Left lung (tissue), 10 donors: ENCODE results near the gene CBLN3. TPM values are rescaled to one million over a fixed set of nuclear protein-coding genes. Genes with fewer than 3 reads are reported as not detected.

Experiments used
- ATAC-seq: fragments of 200-7000 bp; cut with Tn5 transposase; one replicate; pipeline ENCODE4 v1.9.1; 2020; ENCODE audit warnings: moderate library complexity
- DNase-seq, 4 donors: peaks; one replicate each; pipeline ENCODE4 v3.0.0-alpha.2; 2013 to 2020
- H3K27ac ChIP-seq, 2 donors: fragments of 200-600 bp; sonication (generic) in 1 of 2; one replicate each; pipeline versions ENCODE4 v1.5.0 to v1.8.0; 2020 to 2021
- H3K27me3 ChIP-seq, 2 donors: fragments of 200-600 bp; sonication (generic) in 1 of 2; one replicate each; pipeline versions ENCODE4 v1.5.0 to v1.8.0; 2020 to 2021
- H3K36me3 ChIP-seq, 2 donors: fragments of 200-600 bp; sonication (generic) in 1 of 2; one replicate each; pipeline versions ENCODE4 v1.5.0 to v1.8.0; 2020 to 2021
- H3K4me1 ChIP-seq, 2 donors: fragments of 200-600 bp; one replicate each; pipeline ENCODE4 v1.8.0; 2021
- H3K4me3 ChIP-seq, 2 donors: fragments of 200-600 bp; sonication (generic) in 1 of 2; one replicate each; pipeline versions ENCODE4 v1.5.0 to v1.8.0; 2020 to 2021; ENCODE audit warnings: mild to moderate bottlenecking in 1 of 2
- H3K9me3 ChIP-seq, 2 donors: fragments of 200-600 bp; sonication (generic) in 1 of 2; one replicate each; pipeline versions ENCODE4 v1.5.0 to v1.8.0; 2020 to 2021
- intact Hi-C, 2 donors: fragments of 100-400 bp; cut with DNase I; formaldehyde crosslinking; loops; one replicate each; pipeline versions ENCODE4 v1.11.2 to v1.14.2; 2022
- polyA plus RNA-seq, 6 donors: library from polyadenylated mRNA; unstranded; fragments of 120-200 nt; gene quantifications; one replicate each; pipeline ENCODE4 v1.2.1, GENCODE V29; 2013; ENCODE audit not compliant: insufficient read length in 6 of 6
- total RNA-seq, 2 donors: library from RNA; stranded (reverse); fragmentation: NEBNext Ultra II Directional; extraction: Animal tissue kit (Norgen Biotek cat#: 25700); gene quantifications; one replicate each; pipeline ENCODE4 v1.2.1, GENCODE V29; 2021
- TF ChIP-seq, protein P1 (sequence below), 2 donors: fragments of 200-600 bp; sonication (generic) in 1 of 2; IDR thresholded peaks; one replicate each; pipeline versions ENCODE4 v1.5.0 to v1.8.0; 2021; ENCODE audit warnings: antibody characterized with exemption in 2 of 2
- donor health status: DM: no; HTN: yes; CAD: no.
- donor health status: DM: no; HTN: no; CAD: no.

CBLN3 gene
- total and polyA plus RNA-seq, 8 donors: 2.2 to 6.4 (median 3.8) TPM

DNA sequence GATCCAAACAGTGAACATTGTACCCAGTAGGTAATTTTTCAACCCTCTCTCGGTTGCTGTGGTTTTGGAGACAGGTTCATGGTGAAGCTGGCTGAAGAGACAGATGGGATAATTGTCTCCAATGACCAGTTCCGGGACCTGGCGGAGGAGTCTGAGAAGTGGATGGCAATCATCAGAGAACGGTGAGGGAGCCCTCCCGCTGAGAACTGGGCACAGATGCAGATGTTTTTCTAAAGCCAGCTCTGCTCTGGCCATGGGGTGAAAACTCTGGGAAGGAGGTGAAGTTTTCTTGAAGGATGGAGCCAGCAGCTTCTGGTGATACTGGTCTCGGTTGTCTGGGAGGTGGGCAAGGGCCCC, 6.5 kb upstream of the CBLN3 start:
- intact Hi-C loops: loop anchor here in 1 of 2 donors (10.0 kb wide), 1 partner anchor 101 kb away; the partner anchor contains the start of genes ADCY4 and RIPK3
- ATAC-seq (no peak), DNase-seq (no peak)
- H3K27ac ChIP-seq: peak overlapping the region; percentile 50 to 69
- peaks cover 24 to 67% of the 10 kb centered on the region in 2 donors for H3K4me1 ChIP-seq
- H3K27me3 ChIP-seq: no peaks in the 10 kb centered on the region
- no peak overlapping the region for H3K4me3 ChIP-seq
- TF ChIP-seq, protein P1, sequence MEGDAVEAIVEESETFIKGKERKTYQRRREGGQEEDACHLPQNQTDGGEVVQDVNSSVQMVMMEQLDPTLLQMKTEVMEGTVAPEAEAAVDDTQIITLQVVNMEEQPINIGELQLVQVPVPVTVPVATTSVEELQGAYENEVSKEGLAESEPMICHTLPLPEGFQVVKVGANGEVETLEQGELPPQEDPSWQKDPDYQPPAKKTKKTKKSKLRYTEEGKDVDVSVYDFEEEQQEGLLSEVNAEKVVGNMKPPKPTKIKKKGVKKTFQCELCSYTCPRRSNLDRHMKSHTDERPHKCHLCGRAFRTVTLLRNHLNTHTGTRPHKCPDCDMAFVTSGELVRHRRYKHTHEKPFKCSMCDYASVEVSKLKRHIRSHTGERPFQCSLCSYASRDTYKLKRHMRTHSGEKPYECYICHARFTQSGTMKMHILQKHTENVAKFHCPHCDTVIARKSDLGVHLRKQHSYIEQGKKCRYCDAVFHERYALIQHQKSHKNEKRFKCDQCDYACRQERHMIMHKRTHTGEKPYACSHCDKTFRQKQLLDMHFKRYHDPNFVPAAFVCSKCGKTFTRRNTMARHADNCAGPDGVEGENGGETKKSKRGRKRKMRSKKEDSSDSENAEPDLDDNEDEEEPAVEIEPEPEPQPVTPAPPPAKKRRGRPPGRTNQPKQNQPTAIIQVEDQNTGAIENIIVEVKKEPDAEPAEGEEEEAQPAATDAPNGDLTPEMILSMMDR (IDR thresholded peaks at IDR 0.05): no peak
- no peaks in the 10 kb centered on the region for H3K9me3 ChIP-seq
- H3K36me3 ChIP-seq: peaks cover 0 to 81% of the 10 kb centered on the region in 2 donors

DNA sequence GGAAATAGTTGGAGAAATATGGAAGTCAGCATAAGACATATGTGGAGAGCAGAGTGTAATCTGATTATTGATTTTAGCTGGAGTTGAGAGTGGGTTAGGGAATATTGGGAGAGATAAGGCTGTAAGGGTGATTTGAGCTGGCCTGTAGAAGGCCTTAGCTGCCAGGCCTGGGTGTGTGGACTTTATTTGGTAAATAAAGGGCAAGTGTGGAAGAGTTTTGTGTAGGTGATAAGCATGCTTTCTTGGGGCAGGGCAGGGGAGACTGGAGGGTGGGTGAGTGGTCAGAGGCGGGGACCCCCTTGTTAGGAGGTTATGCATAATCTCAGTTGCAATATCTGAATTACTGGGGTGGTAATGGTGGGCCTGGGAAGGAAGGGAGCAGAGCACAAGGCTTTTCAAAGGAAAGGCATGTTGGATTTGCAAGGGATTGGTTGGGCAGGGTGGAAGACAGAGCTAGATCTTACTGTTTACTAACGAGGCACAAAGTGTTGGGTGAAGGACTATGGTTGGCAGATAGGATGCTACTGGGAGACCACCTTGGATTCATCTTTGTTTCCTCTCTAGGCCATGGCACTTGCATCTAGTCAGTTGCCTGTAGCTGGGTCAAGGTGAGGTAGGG, 5.8 kb upstream of the CBLN3 start:
- H3K4me3 ChIP-seq: no peak overlapping the region
- peak overlapping the region in 1 of 2 donors; percentile 69 for H3K27ac ChIP-seq
- intact Hi-C loops: loop anchor here in 1 of 2 donors (10.0 kb wide), 1 partner anchor 100 kb away; the partner anchor contains the start of genes ADCY4 and RIPK3
- TF ChIP-seq, protein P1 (IDR thresholded peaks at IDR 0.05): no peak
- no peaks in the 10 kb centered on the region for H3K9me3 ChIP-seq
- H3K27me3 ChIP-seq: no peaks in the 10 kb centered on the region
- DNase-seq: no peak
- H3K36me3 ChIP-seq: peaks cover 0 to 74% of the 10 kb centered on the region in 2 donors
- ATAC-seq: no peak
- H3K4me1 ChIP-seq: peaks cover 25 to 66% of the 10 kb centered on the region in 2 donors

DNA sequence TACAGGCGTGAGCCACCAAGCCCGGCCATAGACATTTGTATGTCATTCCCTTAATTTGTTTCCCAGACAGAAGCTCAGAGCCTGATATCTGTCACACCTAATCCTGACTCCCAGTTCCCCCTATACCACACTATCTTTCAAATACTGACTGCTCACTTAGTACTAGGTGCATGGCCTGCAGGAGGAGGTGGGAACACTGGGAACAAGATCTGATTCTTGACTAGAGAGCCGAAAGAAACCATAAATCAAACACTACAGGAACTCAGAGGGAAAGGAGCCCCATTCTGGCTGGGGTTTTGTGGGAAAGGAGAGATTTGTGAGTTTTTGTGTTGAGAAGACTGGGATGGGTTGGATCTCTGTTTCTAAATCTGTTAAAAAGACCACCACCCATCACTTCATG, 5.2 kb upstream of the CBLN3 start:
- Histone ChIP-seq H3K27ac (peak overlapping the region in 1 of 2 donors; percentile 69), H3K9me3 (no peaks in the 10 kb centered on the region), H3K36me3 (peaks cover 0 to 68% of the 10 kb centered on the region in 2 donors), H3K27me3 (no peaks in the 10 kb centered on the region), H3K4me3 (no peak overlapping the region), H3K4me1 (peaks cover 25 to 61% of the 10 kb centered on the region in 2 donors)
- DNase-seq: no peak
- no peak for ATAC-seq
- TF ChIP-seq, protein P1 (IDR thresholded peaks at IDR 0.05): no peak
- intact Hi-C loops: loop anchor here (5.0 to 10.0 kb wide), 3 partner anchors 67 to 102 kb away; partner anchors contain the start of genes ADCY4 (in 1 of the 2), NFATC4 (in 1 of the 2) and RIPK3 (in 1 of the 2)

DNA sequence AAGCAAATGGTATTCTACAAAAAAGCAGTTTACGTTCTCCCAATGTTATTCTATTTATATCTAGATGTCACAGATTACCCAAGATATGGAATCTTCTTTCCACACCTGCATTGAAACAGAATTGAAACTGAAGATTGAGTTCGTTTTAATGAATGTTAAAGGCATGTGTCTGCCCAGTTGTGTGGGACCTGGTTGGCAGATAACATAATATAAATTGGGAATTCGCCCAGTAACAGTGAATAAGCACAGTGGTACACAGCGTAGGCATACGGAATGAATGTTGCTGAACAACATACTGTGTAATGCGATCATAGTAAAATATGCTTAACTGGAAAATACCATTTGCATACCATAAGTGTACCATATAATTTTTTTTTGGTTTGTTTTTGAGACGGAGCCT, 4.6 kb upstream of the CBLN3 start:
- TF ChIP-seq, protein P1 (IDR thresholded peaks at IDR 0.05): no peak
- intact Hi-C loops: loop anchor here (5.0 to 10.0 kb wide), 3 partner anchors 67 to 102 kb away; partner anchors contain the start of genes ADCY4 (in 1 of the 2), NFATC4 (in 1 of the 2) and RIPK3 (in 1 of the 2)
- ATAC-seq (no peak), DNase-seq (no peak)
- H3K4me3 ChIP-seq: no peak overlapping the region
- H3K4me1 ChIP-seq: peaks cover 31 to 62% of the 10 kb centered on the region in 2 donors
- H3K27me3 ChIP-seq: no peaks in the 10 kb centered on the region
- H3K27ac ChIP-seq: no peak overlapping the region
- no peaks in the 10 kb centered on the region for H3K9me3 ChIP-seq
- H3K36me3 ChIP-seq: peaks cover 0 to 61% of the 10 kb centered on the region in 2 donors
